Esophagus muscularis mucosa (tissue), 3 donors: Measurements from ENCODE around the gene DSP.

Experiments
- CTCF ChIP-seq, 3 experiments: fragments of 200-600 bp in 2 of 3; fragments of 450-650 bp in 1 of 3; sonication (generic) in 2 of 3; IDR thresholded peaks; one replicate each; pipeline ENCODE4 v1.5.1; 2017 to 2019; ENCODE audit warnings: antibody characterized with exemption in 3 of 3, mild to moderate bottlenecking in 2 of 3, moderate library complexity in 1 of 3
- POLR2AphosphoS5 ChIP-seq, 2 donors: sonication (generic); formaldehyde crosslinking; IDR thresholded peaks; one replicate each; pipeline ENCODE4 v1.6.1; 2017; ENCODE audit warnings: antibody characterized with exemption in 2 of 2

GRCh38 chr6:7580927-7581618 lies 39.6 kb downstream of the DSP start:
- TF ChIP-seq CTCF (IDR thresholded peaks at IDR 0.05) (no peak), POLR2AphosphoS5 (IDR thresholded peaks at IDR 0.05) (no peak)
